Activated naive CD8-positive, alpha-beta T cell treated with anti-CD3 and anti-CD28 coated beads for 36 hours (primary cell): ENCODE results near the gene PSMG3. TPM values are rescaled to one million over a fixed set of nuclear protein-coding genes. Genes with fewer than 3 reads are reported as not detected.

Experiments
- DNase-seq: peaks from one replicate; pipeline ENCODE4 v3.0.0; 2021
- H3K27ac Mint-ChIP-seq: one replicate; pipeline ENCODE4 v1.8.0; 2022; ENCODE audit warnings: mild to moderate bottlenecking, moderate library complexity, mixed read lengths
- H3K27me3 Mint-ChIP-seq: one replicate; pipeline ENCODE4 v1.8.0; 2022; ENCODE audit warnings: mild to moderate bottlenecking, mixed read lengths
- H3K36me3 Mint-ChIP-seq: one replicate; pipeline ENCODE4 v1.8.0; 2021; ENCODE audit warnings: mild to moderate bottlenecking, mixed read lengths
- H3K4me1 Mint-ChIP-seq: one replicate; pipeline ENCODE4 v1.8.0; 2021; ENCODE audit warnings: mixed read lengths
- H3K4me3 Mint-ChIP-seq: one replicate; pipeline ENCODE4 v1.8.0; 2022; ENCODE audit warnings: mild to moderate bottlenecking, moderate library complexity, mixed read lengths
- H3K9me3 Mint-ChIP-seq: one replicate; pipeline ENCODE4 v1.8.0; 2022; ENCODE audit warnings: mixed read lengths
- total RNA-seq, 2 experiments: library from RNA; stranded (reverse); gene quantifications; one replicate each; pipeline ENCODE4 v1.2.3, GENCODE V29; 2021

PSMG3 gene
- total RNA-seq, 2 experiments from 2014 or later, result 55.1 to 57.0 TPM

- no peaks in the 10 kb centered on the region for H3K36me3 Mint-ChIP-seq
- no peaks in the 10 kb centered on the region for H3K4me1 Mint-ChIP-seq
- no peak overlapping the region for H3K27ac Mint-ChIP-seq
- no peak for DNase-seq
- peaks cover 6% of the 10 kb centered on the region for H3K27me3 Mint-ChIP-seq
- H3K9me3 Mint-ChIP-seq, result no peaks in the 10 kb centered on the region
- H3K4me3 Mint-ChIP-seq, result no peak overlapping the region
Measured at GRCh38 chr7:1601956-1602355, 32.1 kb upstream of the PSMG3 start.

- H3K9me3 Mint-ChIP-seq, result no peaks in the 10 kb centered on the region
- no peak overlapping the region for H3K27ac Mint-ChIP-seq
- no peak overlapping the region for H3K4me3 Mint-ChIP-seq
- no peaks in the 10 kb centered on the region for H3K27me3 Mint-ChIP-seq
- no peak for DNase-seq
- H3K4me1 Mint-ChIP-seq, result no peaks in the 10 kb centered on the region
- no peaks in the 10 kb centered on the region for H3K36me3 Mint-ChIP-seq
Measured at GRCh38 chr7:1599640-1600395, 30.0 kb upstream of the PSMG3 start.

GRCh38 chr7:1598961-1599639, 29.3 kb upstream of the PSMG3 start:
- Mint-ChIP-seq H3K4me3 (no peak overlapping the region), H3K36me3 (no peaks in the 10 kb centered on the region), H3K9me3 (no peaks in the 10 kb centered on the region), H3K27me3 (no peaks in the 10 kb centered on the region), H3K27ac (no peak overlapping the region), H3K4me1 (no peaks in the 10 kb centered on the region)
- no peak for DNase-seq

GRCh38 chr7:1598286-1598685, 28.5 kb upstream of the PSMG3 start:
- H3K4me3 Mint-ChIP-seq, result no peak overlapping the region
- H3K4me1 Mint-ChIP-seq, result no peaks in the 10 kb centered on the region
- H3K27me3 Mint-ChIP-seq, result peaks cover under 1% of the 10 kb centered on the region
- no peaks in the 10 kb centered on the region for H3K36me3 Mint-ChIP-seq
- H3K27ac Mint-ChIP-seq, result no peak overlapping the region
- no peaks in the 10 kb centered on the region for H3K9me3 Mint-ChIP-seq
- no peak for DNase-seq

GRCh38 chr7:1597791-1598190, 28.0 kb upstream of the PSMG3 start:
- Mint-ChIP-seq H3K27me3 (peaks cover 4% of the 10 kb centered on the region), H3K4me3 (no peak overlapping the region), H3K4me1 (peaks cover 3% of the 10 kb centered on the region), H3K27ac (no peak overlapping the region), H3K9me3 (no peaks in the 10 kb centered on the region), H3K36me3 (no peaks in the 10 kb centered on the region)
- no peak for DNase-seq

- Mint-ChIP-seq H3K27ac (no peak overlapping the region), H3K27me3 (peaks cover 8% of the 10 kb centered on the region), H3K9me3 (no peaks in the 10 kb centered on the region), H3K36me3 (no peaks in the 10 kb centered on the region), H3K4me1 (peaks cover 8% of the 10 kb centered on the region), H3K4me3 (no peak overlapping the region)
- DNase-seq, result no peak
Measured at GRCh38 chr7:1597066-1597760, 27.4 kb upstream of the PSMG3 start.

GRCh38 chr7:1596181-1597043, 26.6 kb upstream of the PSMG3 start:
- no peak overlapping the region for H3K4me3 Mint-ChIP-seq
- no peak for DNase-seq
- no peaks in the 10 kb centered on the region for H3K36me3 Mint-ChIP-seq
- H3K27ac Mint-ChIP-seq, result no peak overlapping the region
- H3K27me3 Mint-ChIP-seq, result peaks cover 16% of the 10 kb centered on the region
- H3K9me3 Mint-ChIP-seq, result no peaks in the 10 kb centered on the region
- H3K4me1 Mint-ChIP-seq, result peaks cover 15% of the 10 kb centered on the region

GRCh38 chr7:1595636-1596035, 25.8 kb upstream of the PSMG3 start:
- H3K27me3 Mint-ChIP-seq, result peaks cover 24% of the 10 kb centered on the region

GRCh38 chr7:1595027-1595426, 25.2 kb upstream of the PSMG3 start:
- Mint-ChIP-seq H3K27ac (no peak overlapping the region), H3K36me3 (no peaks in the 10 kb centered on the region), H3K4me3 (no peak overlapping the region), H3K27me3 (peaks cover 29% of the 10 kb centered on the region), H3K4me1 (peaks cover 19% of the 10 kb centered on the region), H3K9me3 (no peaks in the 10 kb centered on the region)
- no peak for DNase-seq

More at GRCh38 chr7:1595636-1596035, 25.8 kb upstream of the PSMG3 start:
- no peak for DNase-seq
- H3K27ac Mint-ChIP-seq, result no peak overlapping the region
- no peak overlapping the region for H3K4me3 Mint-ChIP-seq
- peaks cover 19% of the 10 kb centered on the region for H3K4me1 Mint-ChIP-seq
- no peaks in the 10 kb centered on the region for H3K36me3 Mint-ChIP-seq
- no peaks in the 10 kb centered on the region for H3K9me3 Mint-ChIP-seq

GRCh38 chr7:1593904-1594421, 24.1 kb upstream of the PSMG3 start:
- Mint-ChIP-seq H3K4me1 (peaks cover 19% of the 10 kb centered on the region), H3K4me3 (no peak overlapping the region), H3K27ac (no peak overlapping the region), H3K9me3 (peaks cover 1% of the 10 kb centered on the region), H3K27me3 (peaks cover 29% of the 10 kb centered on the region), H3K36me3 (no peaks in the 10 kb centered on the region)
- DNase-seq, result no peak

GRCh38 chr7:1593091-1593866, 23.4 kb upstream of the PSMG3 start:
- Mint-ChIP-seq H3K9me3 (peaks cover 3% of the 10 kb centered on the region), H3K27ac (no peak overlapping the region), H3K4me3 (no peak overlapping the region), H3K4me1 (peaks cover 19% of the 10 kb centered on the region), H3K36me3 (no peaks in the 10 kb centered on the region), H3K27me3 (peaks cover 29% of the 10 kb centered on the region)
- peak; percentile 29 for DNase-seq

GRCh38 chr7:1592299-1592871, 22.6 kb upstream of the PSMG3 start:
- DNase-seq, result peak; percentile 40
- H3K36me3 Mint-ChIP-seq, result no peaks in the 10 kb centered on the region
- H3K4me3 Mint-ChIP-seq, result peak overlapping the region; percentile 42
- H3K27me3 Mint-ChIP-seq, result peaks cover 29% of the 10 kb centered on the region
- peak overlapping the region; percentile 32 for H3K27ac Mint-ChIP-seq
- peaks cover 3% of the 10 kb centered on the region for H3K9me3 Mint-ChIP-seq
- peaks cover 19% of the 10 kb centered on the region for H3K4me1 Mint-ChIP-seq

- Mint-ChIP-seq H3K4me1 (peaks cover 19% of the 10 kb centered on the region), H3K27me3 (peaks cover 29% of the 10 kb centered on the region), H3K27ac (peak overlapping the region; percentile 19), H3K4me3 (peak overlapping the region; percentile 62), H3K9me3 (peaks cover 3% of the 10 kb centered on the region), H3K36me3 (no peaks in the 10 kb centered on the region)
- DNase-seq, result peak; percentile 35
Measured at GRCh38 chr7:1591876-1592275, 22.0 kb upstream of the PSMG3 start.
